Breast epithelium (tissue), 3 donors: ENCODE data around the gene P4HA3.

Experiments used
- CTCF ChIP-seq, 3 donors: fragments of 450-650 bp; IDR thresholded peaks; one replicate each; pipeline ENCODE4 v1.5.1; 2016 to 2017; ENCODE audit warnings: antibody characterized with exemption in 3 of 3, mild to moderate bottlenecking in 3 of 3, moderate library complexity in 3 of 3
- POLR2AphosphoS5 ChIP-seq, 3 donors: sonication (generic); formaldehyde crosslinking; IDR thresholded peaks; one replicate each; pipeline ENCODE4 v1.6.1; 2017; ENCODE audit warnings: antibody characterized with exemption in 3 of 3

GRCh38 chr11:74257959-74258553 lies 53.4 kb downstream of the P4HA3 start:
- TF ChIP-seq CTCF (IDR thresholded peaks at IDR 0.05) (no peak), POLR2AphosphoS5 (IDR thresholded peaks at IDR 0.05) (no peak)
